Peyer's patch (tissue), 4 donors: Measurements from ENCODE around the gene SLC9A3.

Source experiments
- POLR2A ChIP-seq, 2 donors: fragments of 450-650 bp; IDR thresholded peaks; one replicate each; pipeline ENCODE4 v1.5.1; 2017; ENCODE audit warnings: antibody characterized with exemption in 2 of 2, mild to moderate bottlenecking in 2 of 2, moderate library complexity in 2 of 2
- TF ChIP-seq, protein P1 (sequence below), 6 experiments: fragments of 450-650 bp in 4 of 6; fragments of 200-600 bp in 2 of 6; sonication (generic) in 1 of 6; IDR thresholded peaks; one replicate each; pipeline ENCODE4 v1.5.1; 2017 to 2019; ENCODE audit warnings: antibody characterized with exemption in 6 of 6, mild to moderate bottlenecking in 3 of 6, moderate library complexity in 1 of 6

DNA sequence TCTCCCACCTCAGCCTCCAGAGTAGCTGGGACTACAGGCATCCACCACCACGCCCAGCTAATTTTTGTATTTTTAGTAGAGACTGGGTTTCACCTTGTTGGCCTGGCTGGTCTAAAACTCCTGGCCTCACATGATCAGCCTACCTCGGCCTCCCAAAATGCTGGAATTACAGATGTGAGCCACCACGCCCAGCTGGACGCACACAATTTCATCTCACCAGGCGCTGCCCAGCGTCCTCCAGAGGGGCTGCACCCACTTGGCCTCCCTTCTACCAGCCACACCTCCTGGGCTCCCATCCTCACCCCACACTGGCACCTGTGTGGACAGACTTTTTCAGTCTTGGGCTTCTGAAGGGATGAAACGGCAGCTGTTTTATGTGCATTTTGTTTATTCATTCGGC, 85.1 kb downstream of the SLC9A3 start:
- TF ChIP-seq, protein P1, sequence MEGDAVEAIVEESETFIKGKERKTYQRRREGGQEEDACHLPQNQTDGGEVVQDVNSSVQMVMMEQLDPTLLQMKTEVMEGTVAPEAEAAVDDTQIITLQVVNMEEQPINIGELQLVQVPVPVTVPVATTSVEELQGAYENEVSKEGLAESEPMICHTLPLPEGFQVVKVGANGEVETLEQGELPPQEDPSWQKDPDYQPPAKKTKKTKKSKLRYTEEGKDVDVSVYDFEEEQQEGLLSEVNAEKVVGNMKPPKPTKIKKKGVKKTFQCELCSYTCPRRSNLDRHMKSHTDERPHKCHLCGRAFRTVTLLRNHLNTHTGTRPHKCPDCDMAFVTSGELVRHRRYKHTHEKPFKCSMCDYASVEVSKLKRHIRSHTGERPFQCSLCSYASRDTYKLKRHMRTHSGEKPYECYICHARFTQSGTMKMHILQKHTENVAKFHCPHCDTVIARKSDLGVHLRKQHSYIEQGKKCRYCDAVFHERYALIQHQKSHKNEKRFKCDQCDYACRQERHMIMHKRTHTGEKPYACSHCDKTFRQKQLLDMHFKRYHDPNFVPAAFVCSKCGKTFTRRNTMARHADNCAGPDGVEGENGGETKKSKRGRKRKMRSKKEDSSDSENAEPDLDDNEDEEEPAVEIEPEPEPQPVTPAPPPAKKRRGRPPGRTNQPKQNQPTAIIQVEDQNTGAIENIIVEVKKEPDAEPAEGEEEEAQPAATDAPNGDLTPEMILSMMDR (IDR thresholded peaks at IDR 0.05) = no peak
- no peak for TF ChIP-seq POLR2A (IDR thresholded peaks at IDR 0.05)
